DND-41 (cell line): Measurements from ENCODE around the gene UAP1L1.

ENCODE experiments used
- ATAC-seq: fragments of 200-7000 bp; cut with Tn5 transposase; 3 replicates; pipeline ENCODE4 v1.9.1; 2021; ENCODE audit warnings: low read depth; ENCODE audit not compliant: insufficient read depth
- DNase-seq: peaks from one replicate; pipeline ENCODE4 v3.0.0-alpha.2; 2020
- H2AFZ ChIP-seq: 2 replicates; pipeline ENCODE4 v1.6.0; 2012; ENCODE audit warnings: low read depth, low read length
- H3K27ac ChIP-seq: 2 replicates; pipeline ENCODE4 v1.5.1; 2012; ENCODE audit warnings: low read length, inconsistent platforms
- H3K27me3 ChIP-seq: fragments of 200-600 bp; sonication (generic); 2 replicates; pipeline ENCODE4 v1.6.0; 2012; ENCODE audit warnings: low read length, mild to moderate bottlenecking, inconsistent platforms; ENCODE audit not compliant: insufficient read depth, poor library complexity
- H3K36me3 ChIP-seq: 2 replicates; pipeline ENCODE4 v1.5.1; 2012; ENCODE audit warnings: low read length, inconsistent platforms; ENCODE audit not compliant: insufficient read depth
- H3K4me1 ChIP-seq: 2 replicates; pipeline ENCODE4 v1.5.1; 2012; ENCODE audit warnings: mild to moderate bottlenecking, low read length; ENCODE audit not compliant: insufficient read depth
- H3K4me2 ChIP-seq: 2 replicates; pipeline ENCODE4 v1.6.0; 2012; ENCODE audit warnings: mild to moderate bottlenecking, moderate library complexity, low read length, inconsistent platforms; ENCODE audit not compliant: insufficient read depth
- H3K4me3 ChIP-seq, 2 experiments: fragments of 200-600 bp in 1 of 2; shearing (Covaris generic) in 1 of 2; 2 replicates each; pipeline ENCODE4 v1.5.1; 2012 to 2016; ENCODE audit warnings: inconsistent platforms in 2 of 2, low read length in 2 of 2, mild to moderate bottlenecking in 2 of 2, low read depth in 1 of 2, moderate library complexity in 1 of 2
- H3K79me2 ChIP-seq: 2 replicates; pipeline ENCODE4 v1.6.0; 2012; ENCODE audit warnings: low read length, inconsistent platforms; ENCODE audit not compliant: insufficient read depth
- H3K9ac ChIP-seq: 2 replicates; pipeline ENCODE4 v1.6.0; 2012; ENCODE audit warnings: low read depth, mild to moderate bottlenecking, inconsistent platforms, low read length, moderate library complexity
- H3K9me3 ChIP-seq: 2 replicates; pipeline ENCODE4 v1.5.1; 2012; ENCODE audit warnings: low read length, moderate library complexity, mild to moderate bottlenecking, inconsistent platforms; ENCODE audit not compliant: insufficient read depth, severe bottlenecking
- H4K20me1 ChIP-seq: 2 replicates; pipeline ENCODE4 v1.6.0; 2012; ENCODE audit warnings: low read length; ENCODE audit not compliant: insufficient read depth
- CTCF ChIP-seq: IDR thresholded peaks from 2 replicates; pipeline ENCODE4 v1.5.1; 2012; ENCODE audit warnings: borderline replicate concordance, low read length, moderate library complexity, mild to moderate bottlenecking; ENCODE audit not compliant: poor library complexity, severe bottlenecking; ENCODE audit errors: extremely low read depth
- EZH2 ChIP-seq: IDR thresholded peaks from 3 replicates; pipeline ENCODE4 v1.6.1; 2012; ENCODE audit warnings: borderline replicate concordance, low read depth, mild to moderate bottlenecking, moderate library complexity, low read length, inconsistent platforms; ENCODE audit not compliant: severe bottlenecking

Gene UAP1L1

GRCh38 chr9:137074657-137075274 lies 2.6 kb upstream of the UAP1L1 start:
- ATAC-seq: no peak
- Histone ChIP-seq H3K27me3 (no peaks in the 10 kb centered on the region), H3K4me3 (no peak overlapping the region), H3K79me2 (peaks cover 3% of the 10 kb centered on the region; the same call in 1 of the 2 replicates), H3K9ac (no peak overlapping the region), H3K4me1 (peaks cover 14% of the 10 kb centered on the region), H3K9me3 (no peaks in the 10 kb centered on the region), H3K4me2 (no peak overlapping the region), H3K27ac (no peak overlapping the region), H3K36me3 (no peaks in the 10 kb centered on the region), H2AFZ (no peak overlapping the region), H4K20me1 (no peaks in the 10 kb centered on the region)
- DNase-seq: no peak
- TF ChIP-seq CTCF: no peak
- no peak for TF ChIP-seq EZH2

- no peak overlapping the region for H3K9ac ChIP-seq
These were observed 2.0 kb upstream of the UAP1L1 start for GRCh38 chr9:137075275-137075775.

GRCh38 chr9:137076636-137077009 lies 694 bp upstream of the UAP1L1 start:
- Histone ChIP-seq H3K9me3 (no peaks in the 10 kb centered on the region), H3K79me2 (no peaks in the 10 kb centered on the region), H3K27me3 (no peaks in the 10 kb centered on the region), H3K27ac (no peak overlapping the region), H3K4me2 (no peak overlapping the region), H2AFZ (no peak overlapping the region), H3K4me3 (no peak overlapping the region), H3K9ac (no peak overlapping the region), H4K20me1 (no peaks in the 10 kb centered on the region), H3K4me1 (peaks cover under 1% of the 10 kb centered on the region), H3K36me3 (no peaks in the 10 kb centered on the region)
- ATAC-seq: no peak
- no peak for DNase-seq
- no peak for TF ChIP-seq CTCF
- TF ChIP-seq EZH2: no peak

More at GRCh38 chr9:137075275-137075775, 2.0 kb upstream of the UAP1L1 start:
- Histone ChIP-seq H2AFZ (no peak overlapping the region), H3K27ac (no peak overlapping the region), H3K9me3 (no peaks in the 10 kb centered on the region), H3K79me2 (peaks cover 3% of the 10 kb centered on the region; the same call in 1 of the 2 replicates), H4K20me1 (no peaks in the 10 kb centered on the region), H3K36me3 (no peaks in the 10 kb centered on the region), H3K4me2 (no peak overlapping the region), H3K4me1 (peaks cover 11% of the 10 kb centered on the region), H3K4me3 (no peak overlapping the region), H3K27me3 (no peaks in the 10 kb centered on the region)
- TF ChIP-seq CTCF (no peak), EZH2 (no peak)
- no peak for DNase-seq
- ATAC-seq: no peak
